Urinary bladder (tissue), 4 donors: ENCODE results near the gene GPT2. TPM values are rescaled to one million over a fixed set of nuclear protein-coding genes. Genes with fewer than 3 reads are reported as not detected.

ENCODE experiments used
- DNase-seq: peaks from one replicate; pipeline ENCODE4 v3.0.0-alpha.2; 2015; ENCODE audit errors: extremely low spot score
- H3K27ac ChIP-seq: one replicate; pipeline ENCODE4 v1.5.1; 2013; ENCODE audit warnings: low read depth, mild to moderate bottlenecking, moderate library complexity
- H3K36me3 ChIP-seq: one replicate; pipeline ENCODE4 v1.6.1; 2013; ENCODE audit warnings: mild to moderate bottlenecking, moderate library complexity; ENCODE audit not compliant: insufficient read depth
- H3K4me1 ChIP-seq: one replicate; pipeline ENCODE4 v1.6.1; 2013; ENCODE audit warnings: mild to moderate bottlenecking, moderate library complexity; ENCODE audit not compliant: insufficient read depth
- H3K4me3 ChIP-seq: one replicate; pipeline ENCODE4 v1.5.1; 2013; ENCODE audit warnings: low read depth, low read length
- WGBS: extraction: QIAGEN DNeasy Blood & Tissue Kit; methylation state at CpG from one replicate; pipeline ENCODE4 v1.1.7; 2013; 5-methylcytosine and 5-hydroxymethylcytosine counted together
- polyA plus RNA-seq: library from polyadenylated mRNA; stranded (reverse); fragments of 200-250 nt; gene quantifications from one replicate; pipeline ENCODE4 v1.2.3, GENCODE V29; 2013
- total RNA-seq: library from RNA; depleted of rRNA; stranded (reverse); fragments of >200 nt; gene quantifications from one replicate; pipeline ENCODE4 v1.2.3, GENCODE V29; 2014
- donor health status: healthy with polysubstance abuse.
- donor health status: healthy.

Gene GPT2
- total and polyA plus RNA-seq, 2 donors: 3.7 to 4.8 TPM

GRCh38 chr16:46911650-46912049, 27.5 kb downstream of the GPT2 start:
- no peaks in the 10 kb centered on the region for H3K36me3 ChIP-seq

GRCh38 chr16:46914556-46915201, 30.5 kb downstream of the GPT2 start:
- WGBS: 90% methylated on average over 11 of the region's 11 CpGs
- no peak for DNase-seq
- no peaks in the 10 kb centered on the region for H3K4me1 ChIP-seq
- H3K4me3 ChIP-seq: no peak overlapping the region
- H3K27ac ChIP-seq: no peak overlapping the region
- H3K36me3 ChIP-seq: no peaks in the 10 kb centered on the region

More at GRCh38 chr16:46911650-46912049, 27.5 kb downstream of the GPT2 start:
- DNase-seq: no peak
- WGBS: 94% methylated on average over 4 of the region's 4 CpGs
- H3K27ac ChIP-seq: no peak overlapping the region
- H3K4me3 ChIP-seq: no peak overlapping the region
- H3K4me1 ChIP-seq: no peaks in the 10 kb centered on the region

- H3K4me3 ChIP-seq: no peak overlapping the region
- DNase-seq: no peak
- 96% methylated on average over 2 of the region's 2 CpGs for WGBS
- H3K27ac ChIP-seq: no peak overlapping the region
- no peaks in the 10 kb centered on the region for H3K4me1 ChIP-seq
- no peaks in the 10 kb centered on the region for H3K36me3 ChIP-seq
Observed at GRCh38 chr16:46915483-46916025, 31.4 kb downstream of the GPT2 start.

GRCh38 chr16:46916980-46917379, 32.8 kb downstream of the GPT2 start:
- Histone ChIP-seq H3K36me3 (no peaks in the 10 kb centered on the region), H3K27ac (no peak overlapping the region), H3K4me1 (no peaks in the 10 kb centered on the region), H3K4me3 (no peak overlapping the region)
- 96% methylated on average over 3 of the region's 3 CpGs for WGBS
- no peak for DNase-seq

- 88% methylated on average over 11 of the region's 11 CpGs for WGBS
- Histone ChIP-seq H3K4me3 (no peak overlapping the region), H3K4me1 (no peaks in the 10 kb centered on the region), H3K36me3 (no peaks in the 10 kb centered on the region), H3K27ac (no peak overlapping the region)
- no peak for DNase-seq
Observed at GRCh38 chr16:46918400-46918799, 34.2 kb downstream of the GPT2 start.

GRCh38 chr16:46918905-46919792, 35.0 kb downstream of the GPT2 start:
- Histone ChIP-seq H3K27ac (no peak overlapping the region), H3K4me1 (no peaks in the 10 kb centered on the region), H3K36me3 (no peaks in the 10 kb centered on the region), H3K4me3 (no peak overlapping the region)
- DNase-seq: no peak
- 65% methylated on average over 21 of the region's 21 CpGs for WGBS

GRCh38 chr16:46920402-46921068, 36.4 kb downstream of the GPT2 start:
- Histone ChIP-seq H3K27ac (no peak overlapping the region), H3K36me3 (no peaks in the 10 kb centered on the region), H3K4me3 (no peak overlapping the region), H3K4me1 (no peaks in the 10 kb centered on the region)
- DNase-seq: peak; percentile 14
- WGBS: 69% methylated on average over 9 of the region's 9 CpGs

GRCh38 chr16:46922239-46922638, 38.1 kb downstream of the GPT2 start:
- no peaks in the 10 kb centered on the region for H3K4me1 ChIP-seq
- WGBS: 94% methylated on average over 10 of the region's 10 CpGs
- no peaks in the 10 kb centered on the region for H3K36me3 ChIP-seq
- H3K4me3 ChIP-seq: no peak overlapping the region
- no peak for DNase-seq
- no peak overlapping the region for H3K27ac ChIP-seq

GRCh38 chr16:46923513-46924295, 39.5 kb downstream of the GPT2 start:
- H3K4me1 ChIP-seq: no peaks in the 10 kb centered on the region
- H3K4me3 ChIP-seq: no peak overlapping the region
- 82% methylated on average over 19 of the region's 19 CpGs for WGBS
- DNase-seq: no peak
- no peaks in the 10 kb centered on the region for H3K36me3 ChIP-seq
- H3K27ac ChIP-seq: no peak overlapping the region

- no peak overlapping the region for H3K27ac ChIP-seq
- 91% methylated on average over 6 of the region's 6 CpGs for WGBS
- no peaks in the 10 kb centered on the region for H3K36me3 ChIP-seq
Observed at GRCh38 chr16:46924402-46924801, 40.2 kb downstream of the GPT2 start.

GRCh38 chr16:46926470-46927225, 42.5 kb downstream of the GPT2 start:
- no peak for DNase-seq
- Histone ChIP-seq H3K27ac (no peak overlapping the region), H3K4me1 (no peaks in the 10 kb centered on the region), H3K4me3 (no peak overlapping the region), H3K36me3 (no peaks in the 10 kb centered on the region)
- WGBS: 95% methylated on average over 13 of the region's 13 CpGs

More at GRCh38 chr16:46924402-46924801, 40.2 kb downstream of the GPT2 start:
- DNase-seq: no peak
- Histone ChIP-seq H3K4me3 (no peak overlapping the region), H3K4me1 (no peaks in the 10 kb centered on the region)

GRCh38 chr16:46927273-46927672, 43.1 kb downstream of the GPT2 start:
- WGBS: 88% methylated on average over 8 of the region's 8 CpGs
- H3K27ac ChIP-seq: no peak overlapping the region
- no peaks in the 10 kb centered on the region for H3K4me1 ChIP-seq
- DNase-seq: no peak
- no peak overlapping the region for H3K4me3 ChIP-seq
- H3K36me3 ChIP-seq: no peaks in the 10 kb centered on the region
